H1 (cell line): ENCODE results near the gene PDIA5. TPM values are rescaled to one million over a fixed set of nuclear protein-coding genes. Genes with fewer than 3 reads are reported as not detected.

Source experiments
- CTCF ChIA-PET: fragments of 300-600 bp; sonication (Branson Sonifier 250); formaldehyde crosslinking; loops from one replicate; lab custom pipeline; 2021; ENCODE audit not compliant: partially characterized antibody; lab: Charles Lee
- POLR2A ChIA-PET: fragments of 300-600 bp; sonication (Branson Sonifier 250); formaldehyde crosslinking; loops from one replicate; lab custom pipeline; 2021; ENCODE audit warnings: inconsistent platforms; ENCODE audit not compliant: partially characterized antibody; lab: Charles Lee
- DNase-seq, 2 experiments: peaks; one replicate each; pipeline versions ENCODE4 v3.0.0 to v3.0.0-alpha.2; 2010 to 2022; ENCODE audit warnings: low spot score in 2 of 2, low read depth in 1 of 2, mixed read lengths in 1 of 2
- FAIRE-seq: peaks from 2 replicates; lab custom pipeline; 2011; peaks lifted over from hg19 to GRCh38; lab: Jason Lieb, UNC
- H2AFZ ChIP-seq: 2 replicates; pipeline ENCODE4 v1.8.1; 2012; ENCODE audit warnings: low read length, inconsistent platforms
- H2AK5ac ChIP-seq: 2 replicates; pipeline ENCODE4 v1.6.1; 2013; ENCODE audit warnings: low read depth, low read length
- H2BK120ac ChIP-seq: replicated peaks from 2 replicates; pipeline ENCODE3; 2013; ENCODE audit warnings: low read depth, low read length, inconsistent platforms
- H2BK12ac ChIP-seq: 2 replicates; pipeline ENCODE4 v1.6.1; 2013; ENCODE audit warnings: low read depth, low read length
- H2BK15ac ChIP-seq: 2 replicates; pipeline ENCODE4 v1.6.1; 2013; ENCODE audit warnings: low read length
- H2BK20ac ChIP-seq: 2 replicates; pipeline ENCODE4 v1.6.1; 2013; ENCODE audit warnings: low read length
- H2BK5ac ChIP-seq: 2 replicates; pipeline ENCODE4 v1.6.1; 2013; ENCODE audit warnings: low read depth, low read length
- H3K14ac ChIP-seq: 2 replicates; pipeline ENCODE4 v1.6.1; 2013; ENCODE audit warnings: inconsistent platforms; ENCODE audit not compliant: insufficient read length
- H3K18ac ChIP-seq: 2 replicates; pipeline ENCODE4 v1.6.1; 2013; ENCODE audit warnings: low read length; ENCODE audit errors: extremely low read depth
- H3K23ac ChIP-seq: 2 replicates; pipeline ENCODE4 v1.6.1; 2013; ENCODE audit warnings: inconsistent platforms; ENCODE audit not compliant: insufficient read length
- H3K23me2 ChIP-seq: 2 replicates; pipeline ENCODE4 v1.6.1; 2013; ENCODE audit warnings: low read depth, low read length
- H3K27ac ChIP-seq: 2 replicates; pipeline ENCODE4 v1.6.1; 2011; ENCODE audit warnings: low read depth, low read length, inconsistent platforms
- H3K27me3 ChIP-seq, 4 experiments: replicated peaks in 1 of 4; 1 replicate in 1 of 4; 2 replicates in 3 of 4; pipeline versions ENCODE4 v1.6.1 to v1.8.1; 2011 to 2013; ENCODE audit warnings: low read length in 3 of 4, mild to moderate bottlenecking in 3 of 4, inconsistent platforms in 2 of 4, mixed read lengths in 2 of 4, moderate library complexity in 1 of 4; ENCODE audit not compliant: control insufficient read depth in 3 of 4, insufficient read depth in 3 of 4; ENCODE audit errors: extremely low read depth in 1 of 4
- H3K36me3 ChIP-seq, 4 experiments: 2 replicates each; pipeline versions ENCODE4 v1.6.1 to v1.8.1; 2011 to 2013; ENCODE audit warnings: mild to moderate bottlenecking in 4 of 4, low read length in 3 of 4, moderate library complexity in 2 of 4, control low read depth in 1 of 4, inconsistent platforms in 1 of 4; ENCODE audit not compliant: insufficient read depth in 4 of 4, control insufficient read depth in 2 of 4
- H3K4ac ChIP-seq: replicated peaks from 2 replicates; pipeline ENCODE3; 2013; ENCODE audit warnings: low read length, low read depth, mixed read lengths, inconsistent platforms; ENCODE audit not compliant: insufficient read length
- H3K4me1 ChIP-seq, 4 experiments: replicated peaks in 1 of 4; 1 replicate in 1 of 4; 2 replicates in 3 of 4; pipeline versions ENCODE4 v1.6.1 to v1.8.1; 2011 to 2013; ENCODE audit warnings: low read length in 3 of 4, inconsistent platforms in 2 of 4, mixed read lengths in 1 of 4; ENCODE audit not compliant: insufficient read depth in 4 of 4, control insufficient read depth in 3 of 4
- H3K4me2 ChIP-seq, 2 experiments: 2 replicates each; pipeline versions ENCODE4 v1.6.1 to v1.8.1; 2011 to 2013; ENCODE audit warnings: low read depth in 2 of 2, low read length in 2 of 2, control low read depth in 1 of 2, inconsistent platforms in 1 of 2, mild to moderate bottlenecking in 1 of 2; ENCODE audit not compliant: insufficient read depth in 1 of 2
- H3K4me3 ChIP-seq, 4 experiments: fragments of 200-600, 300-600 bp in 1 of 4; sonication (generic), shearing (Covaris generic), sonication (Bioruptor Twin) in 1 of 4; 2 replicates each; pipeline versions ENCODE4 v1.5.1 to v1.8.1; 2011 to 2016; ENCODE audit warnings: low read length in 4 of 4, low read depth in 3 of 4, control low read depth in 2 of 4, inconsistent platforms in 2 of 4, mild to moderate bottlenecking in 2 of 4, mixed read lengths in 1 of 4, moderate library complexity in 1 of 4; ENCODE audit not compliant: insufficient read depth in 2 of 4; ENCODE audit errors: extremely low read depth in 1 of 4
- H3K56ac ChIP-seq: replicated peaks from 2 replicates; pipeline ENCODE3; 2013; ENCODE audit warnings: low read depth, mild to moderate bottlenecking, mixed read lengths, low read length, inconsistent platforms; ENCODE audit not compliant: insufficient read length
- H3K79me1 ChIP-seq: 2 replicates; pipeline ENCODE4 v1.6.1; 2013; ENCODE audit warnings: low read depth, low read length, control low read depth
- H3K79me2 ChIP-seq, 2 experiments: 2 replicates each; pipeline versions ENCODE4 v1.6.1 to v1.8.1; 2012 to 2013; ENCODE audit warnings: low read length in 2 of 2, mild to moderate bottlenecking in 2 of 2, inconsistent platforms in 1 of 2; ENCODE audit not compliant: insufficient read depth in 2 of 2, control insufficient read depth in 1 of 2
- H3K9ac ChIP-seq, 4 experiments: replicated peaks in 1 of 4; 1 replicate in 1 of 4; 2 replicates in 3 of 4; pipeline versions ENCODE4 v1.6.1 to v1.8.1; 2011 to 2013; ENCODE audit warnings: low read depth in 3 of 4, low read length in 3 of 4, control low read depth in 2 of 4, mild to moderate bottlenecking in 2 of 4, moderate library complexity in 2 of 4, inconsistent platforms in 1 of 4; ENCODE audit errors: extremely low read depth in 1 of 4
- H3K9me3 ChIP-seq, 2 experiments: 2 replicates each; pipeline versions ENCODE4 v1.6.1 to v1.8.1; 2012 to 2013; ENCODE audit warnings: mild to moderate bottlenecking in 2 of 2, moderate library complexity in 2 of 2, control low read depth in 1 of 2, inconsistent platforms in 1 of 2, low read depth in 1 of 2, low read length in 1 of 2, mixed read lengths in 1 of 2; ENCODE audit not compliant: insufficient read depth in 2 of 2
- H4K20me1 ChIP-seq, 2 experiments: replicated peaks in 1 of 2; 2 replicates each; pipeline versions ENCODE3 to v1.8.1; 2011 to 2013; ENCODE audit warnings: inconsistent platforms in 2 of 2, low read length in 2 of 2, mild to moderate bottlenecking in 1 of 2; ENCODE audit not compliant: insufficient read depth in 2 of 2, control insufficient read depth in 1 of 2
- H4K5ac ChIP-seq: 2 replicates; pipeline ENCODE4 v1.6.1; 2013; ENCODE audit warnings: low read length, low read depth, mixed read lengths, inconsistent platforms; ENCODE audit not compliant: insufficient read length
- H4K8ac ChIP-seq: 2 replicates; pipeline ENCODE4 v1.8.0; 2013; ENCODE audit warnings: mild to moderate bottlenecking, moderate library complexity, low read length, inconsistent platforms; ENCODE audit not compliant: insufficient read depth; ENCODE audit errors: extremely low read depth
- H4K91ac ChIP-seq: replicated peaks from 2 replicates; pipeline ENCODE3; 2013; ENCODE audit warnings: low read length, mixed read lengths, inconsistent platforms; ENCODE audit not compliant: insufficient read length
- MAFK ChIP-seq: IDR thresholded peaks from 2 replicates; pipeline ENCODE4 v1.6.1; 2012; ENCODE audit warnings: low read depth, mild to moderate bottlenecking, improper control_type of control experiment, low read length
- RAD21 ChIP-seq, 2 experiments: IDR thresholded peaks in 1 of 2; conservative IDR thresholded peaks in 1 of 2; 2 replicates each; pipeline ENCODE4 v1.6.1; 2011; ENCODE audit warnings: low read depth in 2 of 2, low read length in 2 of 2, improper control_type of control experiment in 1 of 2, inconsistent platforms in 1 of 2, mild to moderate bottlenecking in 1 of 2, moderate library complexity in 1 of 2
- TBP ChIP-seq: IDR thresholded peaks from 2 replicates; pipeline ENCODE4 v1.6.1; 2011; ENCODE audit warnings: low read depth, low read length, improper control_type of control experiment
- USF2 ChIP-seq: IDR thresholded peaks from 2 replicates; pipeline ENCODE4 v1.6.1; 2011; ENCODE audit warnings: low read length, improper control_type of control experiment
- WGBS, 2 experiments: shearing (Covaris generic) in 1 of 2; methylation state at CpG; one replicate each; pipeline versions ENCODE4 v1.1.6 to v1.1.7; 2013 to 2015; ENCODE audit warnings: low lambda C conversion rate in 2 of 2, mixed read lengths in 2 of 2, inconsistent platforms in 1 of 2, low coverage in 1 of 2, missing lambda C conversion rate in 1 of 2; ENCODE audit not compliant: insufficient replicate concordance in 2 of 2, insufficient coverage in 1 of 2, insufficient read length in 1 of 2; ENCODE audit errors: extremely low coverage in 1 of 2, missing lambda C conversion rate in 1 of 2; 5-methylcytosine and 5-hydroxymethylcytosine counted together
- polyA plus RNA-seq, 7 experiments: library from polyadenylated mRNA; depleted of rRNA in 3 of 7; stranded (reverse) in 5 of 7; unstranded in 2 of 7; fragments of >200 nt in 5 of 7; fragments of 200-250 nt in 2 of 7; gene quantifications; 1 replicate in 5 of 7; 2 replicates in 1 of 7; 4 replicates in 1 of 7; pipeline versions ENCODE4 v1.2.1 to v1.2.3, GENCODE V29; 2011 to 2013; ENCODE audit warnings: missing spikeins in 2 of 7, mixed read lengths in 2 of 7
- total RNA-seq: library from RNA; stranded (reverse); fragmentation: NEBNext Ultra II Directional; extraction: Animal tissue kit (Norgen Biotek cat#: 25700); gene quantifications from 2 replicates; pipeline ENCODE4 v1.2.1, GENCODE V29; 2021
- TF ChIP-seq, protein P1 (sequence below): IDR thresholded peaks from 2 replicates; pipeline ENCODE4 v1.6.1; 2012; ENCODE audit warnings: low read length, inconsistent platforms

PDIA5 gene
- total and polyA plus RNA-seq, 2 of the 8 experiments (the other 6 are each of a cell fraction or from before 2014, with no cell fraction given), result 18.2 to 32.8 TPM

GRCh38 chr3:123202451-123202850 is 135.6 kb downstream of the PDIA5 start:
- H3K79me2 ChIP-seq, result 0 out of 4 replicates have a peak, but pooled peaks cover 0 to 15% of the 10 kb centered on the region in 2 experiments
- peak overlapping the region; percentile 94 to 96 for H3K4me2 ChIP-seq
- no peak overlapping the region for H3K14ac ChIP-seq
- no peak overlapping the region for H3K18ac ChIP-seq
- WGBS, 2 experiments, result 11% methylated on average over 7 of the region's 7 CpGs; no CpG with 5 or more reads in 1 of the 2 experiments
- H3K56ac ChIP-seq, result no peak overlapping the region
- H3K4me3 ChIP-seq, result peak overlapping the region; percentile 83 to 94 (median 88)
- POLR2A ChIA-PET, result interaction anchor here (1.0 to 2.0 kb wide), 7 partner anchors 9 to 381 kb away, joined by 3 to 12 read pairs (median 4); no protein-coding TSS in a partner anchor
- H4K8ac ChIP-seq, result peak overlapping the region; percentile 51; the same call in 1 of the 2 replicates
- peaks cover 10% of the 10 kb centered on the region for H3K23me2 ChIP-seq
- no peaks in the 10 kb centered on the region for H3K36me3 ChIP-seq
- H4K20me1 ChIP-seq, result no peaks in the 10 kb centered on the region
- H2AFZ ChIP-seq, result peak overlapping the region; percentile 40; the same call in 1 of the 2 replicates
- CTCF ChIA-PET, result interaction anchor here (0.7 to 0.8 kb wide), 2 partner anchors 42 to 79 kb away, joined by 3 to 4 read pairs; no protein-coding TSS in a partner anchor
- DNase-seq (no peak), FAIRE-seq (no peak)
- peak overlapping the region; percentile 73 to 90 (median 80) for H3K9ac ChIP-seq
- peak overlapping the region; percentile 72; the same call in 1 of the 2 replicates for H2BK5ac ChIP-seq
- H2AK5ac ChIP-seq, result no peak overlapping the region
- H2BK120ac ChIP-seq, result no peak overlapping the region
- no peak overlapping the region for H4K91ac ChIP-seq
- H3K4me1 ChIP-seq, result peaks cover 0 to 2% (median 0%) of the 10 kb centered on the region in 4 experiments; a peak in 3 of 7 replicates
- H3K27ac ChIP-seq, result peak overlapping the region; percentile 73
- H3K9me3 ChIP-seq, result no peaks in the 10 kb centered on the region
- 0 out of 2 replicates have a peak, but pooled peaks cover 2% of the 10 kb centered on the region for H3K79me1 ChIP-seq
- no peak overlapping the region for H2BK12ac ChIP-seq
- H3K4ac ChIP-seq, result no peak overlapping the region
- H3K27me3 ChIP-seq, result no peaks in the 10 kb centered on the region
- H2BK20ac ChIP-seq, result no peak overlapping the region
- H2BK15ac ChIP-seq, result 0 out of 2 replicates have a peak overlapping the region, but pooled peaks have one; percentile 21
- TF ChIP-seq, protein P1, sequence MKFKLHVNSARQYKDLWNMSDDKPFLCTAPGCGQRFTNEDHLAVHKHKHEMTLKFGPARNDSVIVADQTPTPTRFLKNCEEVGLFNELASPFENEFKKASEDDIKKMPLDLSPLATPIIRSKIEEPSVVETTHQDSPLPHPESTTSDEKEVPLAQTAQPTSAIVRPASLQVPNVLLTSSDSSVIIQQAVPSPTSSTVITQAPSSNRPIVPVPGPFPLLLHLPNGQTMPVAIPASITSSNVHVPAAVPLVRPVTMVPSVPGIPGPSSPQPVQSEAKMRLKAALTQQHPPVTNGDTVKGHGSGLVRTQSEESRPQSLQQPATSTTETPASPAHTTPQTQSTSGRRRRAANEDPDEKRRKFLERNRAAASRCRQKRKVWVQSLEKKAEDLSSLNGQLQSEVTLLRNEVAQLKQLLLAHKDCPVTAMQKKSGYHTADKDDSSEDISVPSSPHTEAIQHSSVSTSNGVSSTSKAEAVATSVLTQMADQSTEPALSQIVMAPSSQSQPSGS, result no peak
- TF ChIP-seq MAFK (no peak), TBP (no peak), USF2 (no peak), RAD21 (IDR thresholded peaks at IDR 0.05 in 1 of 2, conservative IDR thresholded peaks at IDR 0.05 in 1 of 2; ENCODE audit: low read depth in 2 of 2, low read length in 2 of 2) (peak in 1 of 2 experiments; percentile 16; a peak in 1 of 4 replicates)
- H4K5ac ChIP-seq, result no peak overlapping the region
- H3K23ac ChIP-seq, result no peak overlapping the region
